ENCODE measurements around the gene APBA2.

APBA2 gene

GRCh38 chr15:29067949-29068348 is 182.2 kb downstream of the APBA2 start:
- no peak for DNase-seq

DNA sequence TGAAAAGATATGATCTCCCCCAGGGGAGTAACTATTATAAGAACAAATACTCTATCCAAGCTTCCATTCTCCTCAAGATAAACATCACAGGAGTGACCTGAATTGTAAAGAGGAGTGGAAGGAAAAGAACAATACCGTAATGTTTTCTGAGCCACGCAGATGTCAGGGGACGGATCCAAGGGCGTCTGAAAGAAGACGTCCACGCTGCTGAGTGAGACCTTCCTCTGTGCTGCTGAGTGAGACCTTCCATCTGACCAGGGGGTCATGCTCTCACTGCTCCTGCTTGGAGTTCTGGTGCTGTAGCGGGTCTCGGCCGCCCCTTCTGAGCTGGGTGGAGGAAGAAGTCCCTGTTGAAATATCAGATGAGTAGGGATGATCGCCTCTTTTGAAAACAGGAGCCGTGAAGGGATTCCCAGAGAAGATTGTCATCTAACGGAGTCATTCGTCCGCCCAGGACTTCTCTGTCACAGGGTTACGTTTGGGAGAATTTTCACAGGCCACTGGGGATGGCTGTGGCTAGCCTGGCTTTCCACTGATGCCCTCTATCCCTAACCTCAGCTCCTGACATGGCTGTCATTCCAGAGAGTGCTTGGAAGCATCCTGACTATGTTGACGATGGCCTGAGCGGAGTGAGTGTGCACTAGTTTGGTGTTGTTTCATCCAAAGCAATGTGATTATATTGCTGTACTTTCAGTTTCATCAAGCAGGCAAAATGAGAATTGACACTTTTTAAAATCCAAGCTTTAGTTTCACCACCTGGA is 184.9 kb downstream of the APBA2 start:
- DNase-seq = no peak

- DNase-seq = no peak
Observed at GRCh38 chr15:29071232-29071881, 185.6 kb downstream of the APBA2 start.

DNA sequence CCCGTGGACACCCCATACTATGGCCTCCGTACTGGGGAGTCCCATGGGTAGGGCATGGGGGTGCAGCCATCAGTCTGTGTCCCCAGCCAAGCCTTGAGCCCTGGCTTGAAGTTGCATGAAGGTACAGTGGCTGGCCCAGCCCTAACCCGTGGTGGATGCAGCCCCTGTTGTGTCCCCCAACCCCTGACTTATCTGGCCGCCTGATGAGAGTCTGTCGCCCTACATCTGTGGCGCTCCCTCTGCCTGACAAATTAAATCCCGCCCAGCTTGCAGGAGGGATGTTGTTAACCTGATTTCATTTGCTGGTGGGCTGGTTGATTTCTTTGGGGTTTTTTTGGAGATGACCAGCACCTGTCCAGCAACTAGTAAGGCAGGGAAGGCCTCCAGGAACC is 186.1 kb downstream of the APBA2 start:
- DNase-seq = no peak

GRCh38 chr15:29072444-29072843 is 186.7 kb downstream of the APBA2 start:
- DNase-seq = no peak

GRCh38 chr15:29074045-29074444 is 188.3 kb downstream of the APBA2 start:
- DNase-seq = no peak

DNA sequence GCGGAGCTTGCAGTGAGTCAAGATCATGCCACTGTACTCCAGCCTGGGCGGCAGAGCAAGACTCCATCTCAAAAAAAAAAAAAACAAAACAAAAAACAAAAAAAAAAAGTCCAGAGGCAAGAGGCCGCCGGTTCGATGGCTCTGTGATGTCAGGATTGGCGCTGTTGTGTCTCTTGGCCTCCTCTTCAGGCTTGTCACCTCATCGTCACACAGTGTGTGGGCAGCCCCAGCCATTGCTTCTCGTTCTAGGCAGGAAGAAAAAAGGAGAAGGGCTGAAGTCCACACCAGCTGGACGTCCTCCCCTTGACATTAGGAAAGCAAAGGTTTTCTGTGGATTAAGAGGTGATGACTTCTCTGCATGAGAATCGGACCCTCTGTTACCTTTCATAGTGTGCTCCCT is 192.8 kb downstream of the APBA2 start:
- DNase-seq = no peak

DNA sequence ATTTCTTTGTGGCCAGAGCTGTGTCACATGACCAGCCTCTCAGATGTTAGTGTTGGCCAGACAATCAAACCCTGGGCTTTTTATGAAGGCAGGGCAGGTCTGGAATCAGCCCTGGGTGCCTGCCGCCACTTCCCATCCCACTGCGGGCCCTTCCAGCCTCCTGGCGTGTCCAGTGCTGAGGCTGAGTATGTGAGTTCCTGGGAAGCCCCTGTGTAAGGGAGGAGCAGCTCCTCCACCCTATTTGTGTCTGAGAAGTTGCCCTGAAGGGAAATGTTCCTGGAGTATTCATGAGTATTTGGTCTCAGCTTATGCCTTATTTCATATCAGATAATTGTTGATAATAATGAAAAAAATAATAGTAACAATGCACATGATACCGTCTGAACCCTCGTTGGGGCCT is 193.7 kb downstream of the APBA2 start:
- no peak for DNase-seq

DNA sequence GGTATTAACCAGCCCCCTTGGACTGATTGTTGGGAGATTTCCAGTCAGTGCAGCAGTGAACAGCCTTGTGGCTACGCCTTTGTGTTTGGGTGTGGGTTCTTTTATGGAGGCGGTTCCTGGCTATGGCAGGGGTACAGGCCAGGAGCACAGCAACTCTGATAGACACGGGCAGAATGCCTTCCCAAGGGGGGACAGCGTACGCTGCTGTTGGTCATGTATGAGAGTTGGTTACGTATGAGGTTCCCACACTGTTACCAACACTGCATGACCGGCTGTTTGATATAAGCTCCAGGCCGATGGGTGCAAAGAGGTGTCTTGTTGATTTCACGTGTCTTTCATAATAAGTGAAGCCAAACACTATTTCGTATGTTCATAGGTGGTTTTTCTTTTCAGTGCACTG is 196.0 kb downstream of the APBA2 start:
- no peak for DNase-seq

- no peak for DNase-seq
Observed at GRCh38 chr15:29083161-29083560, 197.4 kb downstream of the APBA2 start.

DNA sequence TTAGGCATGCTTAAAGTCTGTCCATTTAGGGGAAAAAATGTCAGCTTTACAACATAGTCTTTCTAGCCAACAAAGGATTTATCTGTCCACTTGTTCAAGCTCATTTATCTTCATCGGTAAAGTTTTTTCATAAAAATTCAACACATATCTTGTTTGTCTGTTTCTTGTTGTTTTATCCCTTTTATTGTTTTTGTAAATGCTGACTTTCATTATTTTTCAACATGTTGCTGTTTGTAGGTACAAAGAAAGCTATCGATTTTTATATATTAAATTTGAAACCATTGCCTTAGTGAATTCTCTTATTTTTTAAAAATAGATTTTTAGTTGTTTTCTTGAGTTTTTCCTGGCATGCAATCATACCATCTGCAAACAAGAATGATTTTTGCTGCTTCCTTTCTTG is 198.1 kb downstream of the APBA2 start:
- no peak for DNase-seq

- DNase-seq = no peak
Observed at GRCh38 chr15:29086001-29086400, 200.2 kb downstream of the APBA2 start.

- DNase-seq = no peak
Observed at GRCh38 chr15:29086891-29087290, 201.1 kb downstream of the APBA2 start.

DNA sequence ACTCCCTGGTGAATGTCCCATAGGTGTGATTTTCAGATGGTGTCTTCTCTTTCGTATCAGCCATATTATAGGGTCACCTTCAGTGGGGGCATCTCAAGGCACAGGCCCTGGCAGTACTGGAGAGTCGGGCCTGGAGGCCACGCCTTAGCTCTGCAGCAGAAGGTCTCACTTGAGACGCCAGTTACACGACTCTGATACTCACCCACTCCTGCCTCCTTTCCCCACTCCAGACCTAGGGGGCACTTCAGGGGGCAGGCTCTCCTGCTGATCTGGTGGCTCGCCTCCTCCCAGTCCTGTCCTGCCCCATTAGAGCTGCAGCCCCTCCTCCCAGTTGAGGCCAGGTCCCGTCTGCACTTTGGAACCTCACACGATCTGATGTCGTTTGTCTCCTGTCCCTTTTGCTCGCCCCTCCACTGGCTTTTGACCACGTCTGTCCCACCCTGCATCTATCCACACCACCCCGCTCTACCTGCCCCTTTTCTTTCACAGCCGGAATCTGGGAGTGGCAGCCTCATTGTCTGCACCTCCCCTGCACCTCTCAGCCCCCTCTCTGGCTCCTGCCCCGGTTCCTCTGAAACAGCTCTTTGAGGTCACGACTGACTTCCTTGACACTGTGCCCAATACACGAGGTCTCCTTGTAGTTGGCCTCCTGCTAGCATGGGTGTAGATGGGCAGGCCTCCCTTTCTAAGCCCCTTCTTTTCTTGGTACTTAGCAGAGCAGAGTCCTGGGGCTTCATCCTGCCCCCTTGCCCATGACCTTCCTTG is 201.9 kb downstream of the APBA2 start:
- DNase-seq = no peak

- DNase-seq = no peak
Observed at GRCh38 chr15:29088666-29089065, 202.9 kb downstream of the APBA2 start.

DNA sequence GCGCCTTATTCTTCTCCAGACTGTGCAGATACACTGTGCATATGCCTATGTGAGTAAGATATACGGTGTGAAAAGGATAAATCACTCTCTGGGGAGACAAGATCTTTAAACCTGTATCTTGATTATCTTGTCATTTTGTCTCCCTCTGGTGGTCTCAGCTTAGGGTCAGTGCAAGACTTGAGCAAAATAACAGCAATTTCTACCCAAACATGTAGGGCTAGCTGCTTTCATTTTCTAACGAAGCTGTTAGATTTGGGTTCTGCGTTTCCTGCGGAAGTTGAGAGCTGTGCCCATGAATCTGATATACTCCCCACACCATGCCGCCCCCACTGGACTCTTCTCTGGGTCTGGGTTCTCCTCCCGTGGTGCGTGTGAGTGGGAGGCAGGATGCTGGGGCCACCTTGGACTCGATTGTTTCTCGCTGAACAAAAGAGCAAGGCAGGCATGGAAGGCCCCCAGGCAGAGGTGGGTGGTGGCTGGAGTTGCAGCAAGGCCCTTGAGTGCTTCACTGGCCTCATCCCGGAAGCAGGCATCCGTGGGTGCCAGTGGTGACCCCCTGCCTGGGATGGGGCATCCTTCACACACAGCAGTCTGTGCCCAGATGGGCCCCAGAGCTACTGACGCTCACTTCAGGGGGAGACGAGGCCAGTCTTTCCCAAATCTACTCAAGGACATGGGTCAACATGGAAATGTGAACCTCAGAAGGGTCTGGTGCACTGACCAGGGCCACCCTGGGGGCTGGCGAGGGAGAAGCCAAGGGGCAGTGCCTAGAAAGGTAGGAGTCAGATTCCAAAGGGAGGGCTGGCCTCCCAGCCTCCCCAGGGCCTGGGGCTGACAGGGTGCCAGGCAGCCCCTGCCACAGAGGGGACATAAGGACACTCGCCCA is 204.2 kb downstream of the APBA2 start:
- DNase-seq = no peak

- peak; percentile 60 for DNase-seq
Observed at GRCh38 chr15:29090617-29091466, 205.1 kb downstream of the APBA2 start.

GRCh38 chr15:29091666-29092065 is 205.9 kb downstream of the APBA2 start:
- DNase-seq = no peak

GRCh38 chr15:29092376-29093064 is 206.7 kb downstream of the APBA2 start:
- DNase-seq = no peak

GRCh38 chr15:29093065-29093435 is 207.3 kb downstream of the APBA2 start:
- no peak for DNase-seq

- DNase-seq = no peak
Observed at GRCh38 chr15:29093696-29094343, 208.0 kb downstream of the APBA2 start.

All from activated CD8-positive, alpha-beta memory T cell treated with anti-CD3 and anti-CD28 coated beads, Interleukin-2, amount 50 U/mL, for 4 hours (primary cell).